ENCODE data around the gene MYO3B.

The MYO3B gene

GRCh38 chr2:170371231-170371998 lies 193.5 kb downstream of the MYO3B start:
- no peak for DNase-seq (ENCODE audit: low spot score)

DNA sequence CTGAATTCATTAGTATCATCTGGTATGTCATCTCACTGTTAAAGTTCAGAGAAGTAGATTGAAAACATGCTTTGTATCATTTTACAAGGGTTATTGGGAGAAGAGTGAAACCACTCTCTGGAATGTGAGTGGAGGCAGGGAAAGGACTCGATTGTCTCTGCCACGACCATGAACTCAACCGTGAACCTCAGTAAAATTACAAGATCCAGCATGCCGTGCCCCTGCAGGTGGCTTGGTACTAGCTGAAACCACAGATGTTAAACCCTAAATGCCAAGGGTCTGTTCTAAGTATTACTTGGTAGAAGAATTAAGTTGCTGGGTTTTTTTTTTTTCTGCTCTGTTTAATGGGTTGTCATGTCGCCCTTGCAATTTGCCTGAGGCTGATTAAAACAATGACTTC lies 197.2 kb downstream of the MYO3B start:
- DNase-seq (ENCODE audit: low spot score) = no peak

DNA sequence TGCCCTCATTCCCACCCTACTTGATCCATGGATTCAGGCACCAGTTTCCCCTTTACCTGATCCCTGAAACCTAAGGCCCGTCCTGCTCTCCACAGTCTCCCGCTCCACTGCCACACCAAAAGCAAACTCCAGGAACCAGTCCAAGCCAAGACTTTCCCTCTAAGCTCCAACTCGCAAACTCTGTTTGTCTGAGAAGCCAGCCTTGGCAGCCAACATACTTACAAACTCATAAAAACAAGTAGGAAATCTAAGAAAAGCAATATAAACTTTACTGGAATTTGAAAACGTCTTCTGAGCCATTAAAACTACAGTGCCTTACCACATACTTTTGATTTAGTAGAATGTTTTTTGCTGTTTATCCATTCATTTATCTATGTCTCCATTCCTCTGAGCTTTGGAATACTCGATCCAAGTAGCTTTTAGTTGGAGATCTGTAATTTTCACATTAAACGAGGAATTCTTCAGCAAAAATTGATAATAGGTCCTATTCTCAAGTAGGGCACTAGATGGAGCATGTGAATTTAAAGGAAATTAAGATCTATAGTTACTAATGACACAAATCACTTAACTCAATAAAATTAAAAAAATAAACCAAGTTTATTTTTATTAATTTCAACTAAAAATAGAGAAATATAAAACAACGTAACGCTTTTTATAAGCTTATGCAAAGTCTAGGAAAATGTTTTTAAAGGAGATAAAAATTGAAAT lies 199.7 kb downstream of the MYO3B start:
- DNase-seq (ENCODE audit: low spot score) = no peak

GRCh38 chr2:170380267-170380666 lies 202.3 kb downstream of the MYO3B start:
- DNase-seq (ENCODE audit: low spot score) = no peak

DNA sequence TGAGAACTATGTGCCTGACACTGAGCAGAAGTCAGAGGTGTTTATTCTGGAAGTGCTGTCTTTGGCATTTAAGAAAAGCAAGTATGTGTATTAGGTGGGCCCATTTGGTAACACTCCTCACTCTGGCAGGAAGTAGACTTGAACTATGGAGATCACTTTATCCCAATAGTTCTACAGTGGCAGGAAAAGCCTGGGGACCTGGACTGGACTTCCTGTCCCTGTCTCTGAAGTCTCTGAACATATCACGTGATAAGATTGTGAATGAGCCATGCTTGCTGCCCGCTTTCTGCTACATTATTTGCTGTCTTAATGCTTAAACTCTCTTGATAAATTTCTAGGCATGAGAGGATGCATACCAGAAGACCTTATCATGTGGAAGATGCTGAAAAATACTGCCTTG lies 203.7 kb downstream of the MYO3B start:
- DNase-seq (ENCODE audit: low spot score) = no peak

- DNase-seq (ENCODE audit: low spot score) = no peak
These were observed 208.6 kb downstream of the MYO3B start for GRCh38 chr2:170386554-170386953.

GRCh38 chr2:170391018-170391417 lies 213.1 kb downstream of the MYO3B start:
- no peak for DNase-seq (ENCODE audit: low spot score)

DNA sequence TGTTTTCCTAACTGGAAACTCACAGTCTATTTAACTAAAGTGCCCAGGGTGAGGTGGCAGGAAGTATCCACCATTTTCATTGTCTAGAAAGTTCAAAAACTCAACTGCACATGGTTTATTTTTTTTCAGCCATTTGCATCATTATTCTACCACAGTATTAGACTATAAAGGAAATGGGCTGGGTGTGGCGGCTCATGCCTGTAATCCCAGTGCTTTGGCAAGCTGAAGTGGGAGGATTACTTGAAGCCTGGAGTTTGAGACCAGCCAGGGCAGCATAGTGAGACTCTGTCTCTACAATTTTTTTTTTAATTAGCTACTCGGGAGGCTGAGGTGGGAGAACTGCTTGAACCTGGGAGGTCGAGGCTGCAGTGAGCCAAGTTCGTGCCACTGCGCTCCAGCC lies 213.8 kb downstream of the MYO3B start:
- DNase-seq (ENCODE audit: low spot score) = no peak

GRCh38 chr2:170393861-170394498 lies 216.0 kb downstream of the MYO3B start:
- no peak for DNase-seq (ENCODE audit: low spot score)

DNA sequence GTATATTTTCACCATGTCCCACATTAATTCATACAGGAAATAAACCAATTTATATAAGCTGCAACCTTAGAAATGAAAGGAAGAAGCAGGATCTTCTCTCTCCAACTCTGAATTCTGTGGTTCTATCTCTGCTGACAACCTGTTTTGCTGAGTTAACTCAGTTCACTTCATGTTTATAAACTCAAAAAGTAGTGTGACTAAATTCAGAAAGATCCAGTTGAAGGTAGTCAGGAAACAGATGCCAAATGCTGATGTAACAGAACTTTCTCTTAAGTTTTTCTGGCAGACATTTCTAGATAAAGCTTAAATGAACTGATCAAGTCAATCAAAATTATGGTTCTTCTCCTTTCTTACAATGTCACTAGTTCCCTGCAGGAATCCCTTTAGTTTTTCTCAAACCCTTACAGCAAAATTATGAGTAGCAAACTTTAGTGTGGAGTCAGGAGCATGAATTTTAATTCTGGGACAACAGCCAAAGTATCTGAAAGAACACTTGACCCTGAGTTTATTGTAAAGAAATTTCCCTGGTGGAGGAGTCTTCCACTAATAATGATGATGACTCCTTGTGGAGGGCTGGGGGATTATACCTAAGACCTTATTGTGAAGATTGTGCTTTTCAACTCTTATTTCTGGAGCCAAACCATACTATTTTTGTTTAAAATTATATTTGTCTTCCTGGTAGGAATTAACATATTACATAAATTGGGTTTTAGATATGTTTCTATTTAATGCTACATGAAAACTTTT lies 216.9 kb downstream of the MYO3B start:
- no peak for DNase-seq (ENCODE audit: low spot score)

- no peak for DNase-seq (ENCODE audit: low spot score)
These were observed 219.0 kb downstream of the MYO3B start for GRCh38 chr2:170396799-170397459.

DNA sequence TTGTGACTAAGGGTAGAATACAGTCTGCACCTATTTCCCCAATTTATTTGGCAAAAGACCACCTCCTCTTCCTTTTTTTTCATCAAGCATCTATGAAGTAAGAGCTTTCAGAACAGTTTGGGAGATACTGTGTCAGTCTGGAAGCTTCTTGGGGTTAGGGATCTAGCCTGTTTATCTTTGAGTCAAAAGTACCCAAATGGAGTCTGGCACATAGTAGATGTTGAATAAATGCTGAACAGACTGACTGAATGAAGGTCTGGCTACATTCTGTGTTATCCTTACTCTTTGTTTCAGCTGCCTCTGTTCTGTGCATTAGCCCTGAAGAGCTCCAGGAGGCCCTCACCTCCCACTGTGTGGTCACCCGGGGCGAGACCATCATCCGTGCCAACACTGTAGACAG lies 223.2 kb downstream of the MYO3B start:
- DNase-seq (ENCODE audit: low spot score) = no peak

DNA sequence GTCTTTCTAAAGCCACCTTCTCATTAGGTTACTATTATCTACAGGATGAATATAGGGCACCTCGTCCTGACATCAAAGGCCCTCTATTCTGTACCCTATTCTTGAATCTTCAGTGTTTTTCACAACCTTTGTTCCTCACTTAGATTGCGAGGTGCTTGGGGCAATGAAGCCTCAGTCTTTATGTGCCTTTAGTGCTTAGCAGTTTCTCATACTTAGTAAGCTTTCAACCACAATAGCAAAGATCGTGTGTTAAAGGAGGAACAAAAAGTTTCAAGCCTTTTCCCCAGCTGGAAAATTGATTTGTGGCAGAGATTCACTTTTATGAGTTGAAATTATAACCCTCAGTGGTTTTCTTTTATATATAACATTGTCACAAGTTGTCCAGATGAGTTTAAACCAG lies 226.9 kb downstream of the MYO3B start:
- DNase-seq (ENCODE audit: low spot score) = no peak

GRCh38 chr2:170405326-170405725 lies 227.4 kb downstream of the MYO3B start:
- DNase-seq (ENCODE audit: low spot score) = no peak

GRCh38 chr2:170408461-170409163 lies 230.7 kb downstream of the MYO3B start:
- DNase-seq (ENCODE audit: low spot score) = no peak

GRCh38 chr2:170409164-170409535 lies 231.2 kb downstream of the MYO3B start:
- peak; percentile 75 for DNase-seq (ENCODE audit: low spot score)

- no peak for DNase-seq (ENCODE audit: low spot score)
These were observed 233.7 kb downstream of the MYO3B start for GRCh38 chr2:170411660-170412059.

DNA sequence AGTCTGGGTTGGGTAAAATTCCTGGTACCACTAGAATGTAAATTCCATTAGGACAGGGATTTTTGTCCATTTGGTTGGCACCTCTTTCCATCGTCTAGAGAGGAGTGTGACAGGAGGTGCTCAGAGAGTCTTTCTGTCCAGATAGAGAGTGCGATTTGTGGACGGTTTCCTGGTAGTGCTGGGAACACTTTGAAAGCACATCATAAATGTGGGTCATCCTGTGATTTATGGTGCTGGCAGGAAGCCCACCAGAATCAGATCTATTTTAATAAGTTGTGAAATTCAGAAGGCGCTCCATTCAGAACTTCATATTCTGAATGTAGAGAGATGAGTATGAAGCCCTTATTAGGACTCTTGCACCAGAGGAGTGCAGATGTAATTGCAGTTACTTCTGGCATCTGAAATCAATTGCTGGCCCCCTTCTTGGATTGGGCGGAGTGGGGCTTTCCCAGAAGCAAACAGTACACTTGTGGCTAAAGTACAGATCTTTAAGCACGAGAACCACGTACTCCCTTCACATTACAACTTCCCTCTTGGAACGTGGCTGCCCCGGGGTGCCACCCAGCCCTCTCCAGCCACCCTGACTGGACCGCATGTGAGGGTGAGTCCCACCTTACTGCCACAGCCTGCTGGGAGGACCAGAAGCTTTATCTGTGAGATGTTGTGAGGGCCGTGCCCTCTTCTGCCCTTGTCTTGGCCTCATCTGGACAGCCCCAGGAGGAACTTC lies 243.2 kb downstream of the MYO3B start:
- no peak for DNase-seq (ENCODE audit: low spot score)

- DNase-seq (ENCODE audit: low spot score) = no peak
These were observed 246.0 kb downstream of the MYO3B start for GRCh38 chr2:170423919-170424318.

GRCh38 chr2:170425281-170425751 lies 247.4 kb downstream of the MYO3B start:
- DNase-seq (ENCODE audit: low spot score) = no peak

DNA sequence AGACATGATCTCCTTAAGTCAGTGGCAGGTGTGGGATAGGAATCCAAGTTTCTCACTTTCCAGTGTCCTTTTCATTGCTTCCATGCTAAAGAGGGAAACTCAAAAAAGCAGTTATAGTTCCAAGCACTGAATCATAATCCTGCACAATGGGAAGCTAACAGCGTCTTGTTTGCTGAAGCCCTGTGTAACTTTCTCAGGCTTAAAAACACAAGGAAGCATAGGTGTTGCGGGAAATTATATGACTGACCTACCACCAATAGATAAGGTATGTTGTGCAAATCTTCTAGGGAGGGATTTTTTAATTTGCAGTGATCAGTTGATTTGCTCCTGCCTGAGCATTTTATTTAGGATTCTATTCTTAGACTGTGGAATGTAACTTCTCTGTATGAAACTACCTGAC lies 250.9 kb downstream of the MYO3B start:
- no peak for DNase-seq (ENCODE audit: low spot score)

Measured in hematopoietic multipotent progenitor cell treated with erythropoietin and hydrocortisone succinate and interleukin-3 and kit ligand, for 15 days (in vitro differentiated cells).